ENCODE results near the gene SRBD1. TPM values are rescaled to one million over a fixed set of nuclear protein-coding genes. Genes with fewer than 3 reads are reported as not detected.

The SRBD1 gene
- total RNA-seq, 1 donor = 17.4 TPM

- H3K9me3 ChIP-seq (ENCODE audit: low read depth, low read length) = no peaks in the 10 kb centered on the region
- H3K4me3 ChIP-seq (ENCODE audit: insufficient read depth, low read length) = no peak overlapping the region
- TF ChIP-seq CTCF (IDR thresholded peaks at IDR 0.05; ENCODE audit: extremely low read depth, low read depth, low read length) = no peak
- no peak overlapping the region for H2AFZ ChIP-seq (ENCODE audit: low read length)
- peaks cover 70% of the 10 kb centered on the region for H3K27me3 ChIP-seq (ENCODE audit: insufficient read depth, low read length)
- H3K79me2 ChIP-seq (ENCODE audit: insufficient read depth, low read length) = no peaks in the 10 kb centered on the region
- no peaks in the 10 kb centered on the region for H3K4me1 ChIP-seq (ENCODE audit: insufficient read depth, low read length)
- no peak overlapping the region for H3K4me2 ChIP-seq (ENCODE audit: insufficient read depth, low read length)
- no peak overlapping the region for H3K27ac ChIP-seq (ENCODE audit: low read depth, low read length)
- DNase-seq (ENCODE audit: insufficient read length, low spot score, missing footprints) = no peak
- H3K36me3 ChIP-seq (ENCODE audit: insufficient read depth, low read length) = no peaks in the 10 kb centered on the region
- H4K20me1 ChIP-seq (ENCODE audit: insufficient read depth, low read length) = no peaks in the 10 kb centered on the region
These were observed 20.9 kb upstream of the SRBD1 start for GRCh38 chr2:45631955-45632354.

- Histone ChIP-seq H3K27ac (ENCODE audit: low read depth, low read length) (no peak overlapping the region), H3K27me3 (ENCODE audit: insufficient read depth, low read length) (peaks cover 75% of the 10 kb centered on the region), H3K36me3 (ENCODE audit: insufficient read depth, low read length) (no peaks in the 10 kb centered on the region), H3K4me2 (ENCODE audit: insufficient read depth, low read length) (no peak overlapping the region), H2AFZ (ENCODE audit: low read length) (no peak overlapping the region), H3K9me3 (ENCODE audit: low read depth, low read length) (no peaks in the 10 kb centered on the region), H3K4me3 (ENCODE audit: insufficient read depth, low read length) (no peak overlapping the region), H3K79me2 (ENCODE audit: insufficient read depth, low read length) (no peaks in the 10 kb centered on the region), H3K4me1 (ENCODE audit: insufficient read depth, low read length) (no peaks in the 10 kb centered on the region), H4K20me1 (ENCODE audit: insufficient read depth, low read length) (no peaks in the 10 kb centered on the region)
- DNase-seq (ENCODE audit: insufficient read length, low spot score, missing footprints) = no peak
- no peak for TF ChIP-seq CTCF (IDR thresholded peaks at IDR 0.05; ENCODE audit: extremely low read depth, low read depth, low read length)
These were observed 20.3 kb upstream of the SRBD1 start for GRCh38 chr2:45631319-45631718.

- Histone ChIP-seq H2AFZ (ENCODE audit: low read length) (no peak overlapping the region), H3K27me3 (ENCODE audit: insufficient read depth, low read length) (peaks cover 70% of the 10 kb centered on the region), H3K79me2 (ENCODE audit: insufficient read depth, low read length) (no peaks in the 10 kb centered on the region), H3K9me3 (ENCODE audit: low read depth, low read length) (no peaks in the 10 kb centered on the region), H3K27ac (ENCODE audit: low read depth, low read length) (no peak overlapping the region), H3K4me3 (ENCODE audit: insufficient read depth, low read length) (no peak overlapping the region), H3K4me1 (ENCODE audit: insufficient read depth, low read length) (no peaks in the 10 kb centered on the region), H3K36me3 (ENCODE audit: insufficient read depth, low read length) (no peaks in the 10 kb centered on the region), H4K20me1 (ENCODE audit: insufficient read depth, low read length) (no peaks in the 10 kb centered on the region), H3K4me2 (ENCODE audit: insufficient read depth, low read length) (no peak overlapping the region)
- TF ChIP-seq CTCF (IDR thresholded peaks at IDR 0.05; ENCODE audit: extremely low read depth, low read depth, low read length) = no peak
- DNase-seq (ENCODE audit: insufficient read length, low spot score, missing footprints) = no peak
These were observed 18.9 kb upstream of the SRBD1 start for GRCh38 chr2:45629971-45630370.

GRCh38 chr2:45627911-45628310, 16.8 kb upstream of the SRBD1 start:
- no peaks in the 10 kb centered on the region for H3K79me2 ChIP-seq (ENCODE audit: insufficient read depth, low read length)
- H3K4me3 ChIP-seq (ENCODE audit: insufficient read depth, low read length) = no peak overlapping the region
- H3K27ac ChIP-seq (ENCODE audit: low read depth, low read length) = no peak overlapping the region
- H3K4me1 ChIP-seq (ENCODE audit: insufficient read depth, low read length) = no peaks in the 10 kb centered on the region
- H3K27me3 ChIP-seq (ENCODE audit: insufficient read depth, low read length) = peaks cover 57% of the 10 kb centered on the region
- no peaks in the 10 kb centered on the region for H3K36me3 ChIP-seq (ENCODE audit: insufficient read depth, low read length)
- H2AFZ ChIP-seq (ENCODE audit: low read length) = no peak overlapping the region
- no peak for DNase-seq (ENCODE audit: insufficient read length, low spot score, missing footprints)
- no peaks in the 10 kb centered on the region for H4K20me1 ChIP-seq (ENCODE audit: insufficient read depth, low read length)
- no peak for TF ChIP-seq CTCF (IDR thresholded peaks at IDR 0.05; ENCODE audit: extremely low read depth, low read depth, low read length)
- H3K9me3 ChIP-seq (ENCODE audit: low read depth, low read length) = no peaks in the 10 kb centered on the region
- no peak overlapping the region for H3K4me2 ChIP-seq (ENCODE audit: insufficient read depth, low read length)
